GM23248 (cell line): ENCODE data around the gene LBX2. TPM values are rescaled to one million over a fixed set of nuclear protein-coding genes. Genes with fewer than 3 reads are reported as not detected.
A peak's percentile ranks its signal among the peaks of the same experiment; 100 is the strongest.
"Not testable (repeated sequence)": the region's sequence is repeated elsewhere in the genome, so short reads cannot be mapped to it uniquely, and the experiment has no call there.

Experiments used
- DNase-seq: peaks from one replicate; pipeline ENCODE4 v3.0.0-alpha.2; 2015
- H2AFZ ChIP-seq: fragments of 200-600 bp; sonication (generic); 2 replicates; pipeline ENCODE4 v1.6.1; 2016; ENCODE audit warnings: antibody characterized with exemption
- H3F3A ChIP-seq: fragments of 200-600 bp; sonication (generic); 2 replicates; pipeline ENCODE4 v1.6.1; 2016; ENCODE audit warnings: mild to moderate bottlenecking, antibody characterized with exemption, mixed run types; ENCODE audit not compliant: insufficient read depth
- H3K27ac ChIP-seq: fragments of 200-600 bp; sonication (generic); 2 replicates; pipeline ENCODE4 v1.5.1; 2016; ENCODE audit warnings: mild to moderate bottlenecking
- H3K27me3 ChIP-seq: fragments of 200-600 bp; sonication (generic); replicated peaks from 2 replicates; pipeline ENCODE4 v1.6.1; 2016; ENCODE audit warnings: mild to moderate bottlenecking; ENCODE audit not compliant: insufficient read depth
- H3K36me3 ChIP-seq: fragments of 200-600 bp; sonication (generic); 2 replicates; pipeline ENCODE4 v1.6.1; 2016; ENCODE audit warnings: low read depth, mild to moderate bottlenecking
- H3K4me1 ChIP-seq: fragments of 200-600 bp; sonication (generic); 2 replicates; pipeline ENCODE4 v1.6.1; 2016; ENCODE audit warnings: mild to moderate bottlenecking; ENCODE audit not compliant: insufficient read depth
- H3K4me2 ChIP-seq: fragments of 200-600 bp; sonication (generic); one replicate; pipeline ENCODE4 v1.6.1; 2016; ENCODE audit warnings: mild to moderate bottlenecking; ENCODE audit not compliant: unreplicated experiment
- H3K4me3 ChIP-seq: fragments of 200-600 bp; sonication (generic); 2 replicates; pipeline ENCODE4 v1.5.1; 2016; ENCODE audit warnings: mild to moderate bottlenecking
- H3K79me2 ChIP-seq: fragments of 200-600 bp; sonication (generic); 2 replicates; pipeline ENCODE4 v1.6.1; 2016; ENCODE audit warnings: mild to moderate bottlenecking; ENCODE audit not compliant: insufficient read depth
- H3K9ac ChIP-seq: fragments of 200-600 bp; sonication (generic); 2 replicates; pipeline ENCODE4 v1.6.1; 2016; ENCODE audit warnings: mild to moderate bottlenecking
- H3K9me2 ChIP-seq: fragments of 200-600 bp; sonication (generic); 2 replicates; pipeline ENCODE4 v1.6.1; 2016; ENCODE audit warnings: mixed run types, mild to moderate bottlenecking, moderate library complexity; ENCODE audit not compliant: insufficient read depth
- H3K9me3 ChIP-seq: fragments of 200-600 bp; sonication (generic); one replicate; pipeline ENCODE4 v1.6.1; 2017; ENCODE audit warnings: low read depth
- H4K20me1 ChIP-seq: fragments of 200-600 bp; sonication (generic); 2 replicates; pipeline ENCODE4 v1.6.0; 2016; ENCODE audit not compliant: insufficient read depth
- EZH2 ChIP-seq: fragments of 200-600 bp; sonication (generic); IDR thresholded peaks from 2 replicates; pipeline ENCODE4 v1.6.1; 2018; ENCODE audit warnings: antibody characterized with exemption, mild to moderate bottlenecking; ENCODE audit not compliant: insufficient read depth, poor library complexity, severe bottlenecking
- EZH2phosphoT487 ChIP-seq: fragments of 200-600 bp; sonication (generic); IDR thresholded peaks from 2 replicates; pipeline ENCODE4 v1.6.1; 2018; ENCODE audit warnings: antibody characterized with exemption, moderate library complexity, mild to moderate bottlenecking, low read depth; ENCODE audit not compliant: insufficient read depth
- WGBS, 2 experiments: methylation state at CpG; one replicate each; pipeline ENCODE4 v1.1.6; 2015 to 2017; ENCODE audit warnings: low lambda C conversion rate in 2 of 2, low coverage in 1 of 2; ENCODE audit errors: missing lambda C conversion rate in 2 of 2; 5-methylcytosine and 5-hydroxymethylcytosine counted together
- in situ Hi-C: fragments of 300-500 bp; cut with MboI; formaldehyde crosslinking; loops from 2 replicates; pipeline ENCODE4 v1.15.0; 2020
- polyA plus RNA-seq: library from polyadenylated mRNA; unstranded; fragments of >200 nt; fragmentation: Nextera tagmentation; extraction: Ambion mirVana; gene quantifications from 2 replicates; pipeline ENCODE4 v1.2.1, GENCODE V29; 2016
- total RNA-seq: library from RNA; depleted of rRNA; stranded (reverse); fragments of >200 nt; shearing (Covaris generic); gene quantifications from 2 replicates; pipeline ENCODE4 v1.2.3, GENCODE V29; 2014

The LBX2 gene
- total and polyA plus RNA-seq, 2 experiments from 2014 or later, result 1.1 to 4.6 TPM

DNA sequence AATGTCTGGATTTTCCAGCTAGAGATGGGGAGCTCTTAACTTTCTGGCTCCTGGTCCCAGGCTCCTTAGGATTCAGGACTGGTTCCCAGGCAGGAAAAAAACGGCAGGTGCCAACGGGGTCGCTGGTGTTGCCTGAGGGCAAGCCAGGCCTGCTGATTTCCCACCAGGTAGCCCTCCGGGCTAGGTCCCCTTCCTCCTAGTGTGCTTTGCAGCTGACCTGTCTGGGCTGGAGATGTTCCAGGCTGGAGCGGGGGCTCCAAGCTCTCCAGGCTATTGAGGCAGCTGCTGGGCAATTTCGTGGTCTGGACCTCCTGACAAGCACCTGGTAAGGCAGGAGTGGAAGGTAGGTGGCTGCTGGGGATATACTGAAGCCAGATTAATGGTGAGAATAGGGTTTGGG, 24.9 kb downstream of the LBX2 start:
- Histone ChIP-seq H3F3A (peaks cover 28% of the 10 kb centered on the region), H3K36me3 (0 out of 2 replicates have a peak, but pooled peaks cover 13% of the 10 kb centered on the region), H2AFZ (no peak overlapping the region), H3K27ac (no peak overlapping the region), H4K20me1 (no peaks in the 10 kb centered on the region), H3K79me2 (peaks cover 36% of the 10 kb centered on the region), H3K9ac (no peak overlapping the region), H3K9me2 (no peaks in the 10 kb centered on the region), H3K27me3 (no peaks in the 10 kb centered on the region), H3K4me1 (peaks cover 15% of the 10 kb centered on the region), H3K4me2 (no peak overlapping the region), H3K9me3 (no peaks in the 10 kb centered on the region), H3K4me3 (no peak overlapping the region)
- WGBS, 2 experiments, result 98 to 99% methylated on average over 6 of the region's 6 CpGs
- DNase-seq, result no peak
- in situ Hi-C loops, result no loop called here
- no peak for TF ChIP-seq EZH2phosphoT487
- TF ChIP-seq EZH2, result no peak

GRCh38 chr2:74472945-74473258, 26.5 kb downstream of the LBX2 start:
- Histone ChIP-seq H3K4me1 (peaks cover 15% of the 10 kb centered on the region), H3F3A (peaks cover 28% of the 10 kb centered on the region), H3K4me3 (peak overlapping the region; percentile 87), H3K9me2 (no peaks in the 10 kb centered on the region), H3K9me3 (no peaks in the 10 kb centered on the region), H2AFZ (peak overlapping the region; percentile 95), H3K36me3 (0 out of 2 replicates have a peak, but pooled peaks cover 13% of the 10 kb centered on the region), H4K20me1 (no peaks in the 10 kb centered on the region), H3K79me2 (peaks cover 20% of the 10 kb centered on the region; the same call in 1 of the 2 replicates), H3K9ac (peak overlapping the region; percentile 88), H3K27me3 (no peaks in the 10 kb centered on the region), H3K4me2 (peak overlapping the region; percentile 85), H3K27ac (peak overlapping the region; percentile 87)
- WGBS, 2 experiments, result 8 to 9% methylated on average over 7 of the region's 7 CpGs
- in situ Hi-C loops, result no loop called here
- no peak for DNase-seq
- no peak for TF ChIP-seq EZH2
- no peak for TF ChIP-seq EZH2phosphoT487

GRCh38 chr2:74472086-74472944, 27.1 kb downstream of the LBX2 start, which contains the start of gene MRPL53:
Gene MRPL53, minus strand, starts transcription at chr2:74472680. Its CDS starts 20 bp downstream, at chr2:74472660.
- Histone ChIP-seq H3K27ac (peak within 1 kb of the TSS; percentile 87), H3K4me3 (peak within 1 kb of the TSS; percentile 87), H3K36me3 (0 out of 2 replicates have a peak, but pooled peaks cover 9% of the 10 kb centered on the region), H3K79me2 (peaks cover 17% of the 10 kb centered on the region; the same call in 1 of the 2 replicates), H3K4me1 (peaks cover 15% of the 10 kb centered on the region), H3K27me3 (no peaks in the 10 kb centered on the region), H2AFZ (peak within 1 kb of the TSS; percentile 95), H3K4me2 (peak within 1 kb of the TSS; percentile 85), H3K9ac (peak within 1 kb of the TSS; percentile 88), H3K9me2 (no peaks in the 10 kb centered on the region), H3F3A (peaks cover 31% of the 10 kb centered on the region), H4K20me1 (no peaks in the 10 kb centered on the region), H3K9me3 (no peaks in the 10 kb centered on the region)
- TF ChIP-seq EZH2phosphoT487 (no peak), EZH2 (no peak)
- DNase-seq, result peak; percentile 97
- in situ Hi-C loops, result no loop called here
- 1% methylated on average over 66 of the region's 66 CpGs for WGBS, 2 experiments

DNA sequence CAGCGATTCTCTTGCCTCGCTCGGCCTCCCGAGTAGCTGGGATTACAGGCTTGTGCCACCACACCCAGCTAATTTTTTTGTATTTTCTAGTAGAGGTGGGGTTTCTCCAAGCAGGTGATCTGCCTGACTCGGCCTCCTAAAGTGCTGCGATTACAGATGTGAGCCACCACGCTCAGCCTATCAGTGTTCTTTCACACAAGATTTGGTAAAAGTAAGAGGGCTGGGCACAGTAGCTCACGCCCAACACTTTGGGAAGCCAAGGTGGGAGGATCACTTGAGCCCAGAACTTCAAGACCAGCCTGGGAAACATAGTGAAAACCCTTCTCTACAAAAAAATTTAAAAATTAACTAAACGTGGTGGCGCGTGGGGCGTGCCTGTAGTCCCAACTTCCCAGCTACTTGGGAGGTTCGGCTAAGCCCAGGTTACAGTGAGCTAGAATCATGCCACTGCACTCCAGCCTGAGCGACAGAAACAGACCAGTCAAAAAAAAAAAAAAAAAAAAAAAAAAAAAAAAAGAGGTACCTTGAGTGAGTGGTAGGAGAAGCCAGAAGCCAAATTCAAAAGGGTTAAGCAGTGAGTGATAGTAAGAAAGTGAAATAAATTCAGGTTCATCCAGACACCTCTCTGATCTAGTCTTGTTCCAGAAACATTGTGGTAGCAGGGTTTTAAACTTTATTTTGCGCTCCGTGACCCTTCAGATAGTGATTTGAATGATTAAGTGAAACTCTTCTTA, 27.9 kb downstream of the LBX2 start:
- WGBS, 2 experiments, result 45 to 47% methylated on average over 16 of the region's 16 CpGs
- Histone ChIP-seq H3K79me2 (peaks cover 14% of the 10 kb centered on the region), H3K36me3 (0 out of 2 replicates have a peak, but pooled peaks cover 4% of the 10 kb centered on the region), H4K20me1 (no peaks in the 10 kb centered on the region), H3K9ac (peak overlapping the region; percentile 88), H3K4me2 (peak overlapping the region; percentile 85), H3K4me1 (peaks cover 15% of the 10 kb centered on the region), H3K27me3 (no peaks in the 10 kb centered on the region), H3K4me3 (peak overlapping the region; percentile 87), H2AFZ (peak overlapping the region; percentile 95), H3K9me3 (no peaks in the 10 kb centered on the region), H3F3A (peaks cover 33% of the 10 kb centered on the region), H3K9me2 (no peaks in the 10 kb centered on the region), H3K27ac (peak overlapping the region; percentile 87)
- in situ Hi-C loops, result no loop called here
- DNase-seq, result peak; percentile 20
- TF ChIP-seq EZH2phosphoT487 (no peak), EZH2 (no peak)

DNA sequence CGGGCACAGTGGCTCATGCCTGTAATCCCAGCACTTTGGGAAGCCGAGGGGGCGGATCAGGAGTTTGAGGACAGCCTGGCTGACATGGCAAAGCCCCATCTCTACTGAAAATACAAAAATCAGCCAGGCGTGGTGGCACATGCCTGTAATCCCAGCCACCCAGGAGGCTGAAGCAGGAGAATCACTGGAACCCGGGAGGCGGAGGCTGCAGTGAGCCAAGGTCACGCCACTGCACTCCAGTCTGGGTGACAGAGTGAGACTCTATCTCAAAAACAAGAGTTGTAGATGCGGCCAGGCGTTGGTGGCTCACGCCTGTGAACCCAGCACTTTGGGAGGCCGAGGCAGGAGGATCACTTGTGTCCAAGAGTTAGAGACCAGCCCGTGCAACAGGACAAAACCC, 28.7 kb downstream of the LBX2 start:
- H3K9ac ChIP-seq, H2AFZ ChIP-seq, H3K9me3 ChIP-seq, H4K20me1 ChIP-seq, DNase-seq, H3K27me3 ChIP-seq, H3K36me3 ChIP-seq, H3K4me3 ChIP-seq, H3K27ac ChIP-seq, H3K4me2 ChIP-seq, H3K9me2 ChIP-seq, in situ Hi-C loops: not testable (repeated sequence)
- Histone ChIP-seq H3F3A (peaks cover 39% of the 10 kb centered on the region), H3K4me1 (peaks cover 15% of the 10 kb centered on the region), H3K79me2 (peaks cover 22% of the 10 kb centered on the region)
- 96% methylated on average over 12 of the region's 12 CpGs for WGBS, 2 experiments
